Hepatocyte (in vitro differentiated cells): Measurements from ENCODE around the gene GRIK4.

Experiments used
- CTCF ChIP-seq: fragments of 200-600 bp; sonication (generic); IDR thresholded peaks from 2 replicates; pipeline ENCODE4 v1.5.1; 2016; ENCODE audit warnings: antibody characterized with exemption, mild to moderate bottlenecking; ENCODE audit not compliant: poor library complexity
- EZH2 ChIP-seq: fragments of 200-600 bp; sonication (generic); IDR thresholded peaks from 2 replicates; pipeline ENCODE4 v1.6.1; 2016; ENCODE audit warnings: antibody characterized with exemption, mild to moderate bottlenecking, borderline replicate concordance
- EZH2phosphoT487 ChIP-seq: fragments of 200-600 bp; sonication (generic); IDR thresholded peaks from one replicate; pipeline ENCODE4 v1.6.1; 2018; ENCODE audit warnings: antibody characterized with exemption, mild to moderate bottlenecking, low read depth, moderate library complexity; ENCODE audit not compliant: unreplicated experiment, severe bottlenecking

- no peak for TF ChIP-seq CTCF
- TF ChIP-seq EZH2 = no peak
- TF ChIP-seq EZH2phosphoT487 = no peak
Measured at GRCh38 chr11:120712014-120712413, 200.5 kb downstream of the GRIK4 start.
